ENCODE measurements around the gene SMIM29. TPM values are rescaled to one million over a fixed set of nuclear protein-coding genes. Genes with fewer than 3 reads are reported as not detected.
A peak's percentile ranks its signal among the peaks of the same experiment; 100 is the strongest.

Gene SMIM29
- total RNA-seq, 2 experiments from 2014 or later, result 22.0 to 23.9 TPM

GRCh38 chr6:34206726-34207125, 42.1 kb downstream of the SMIM29 start:
- Mint-ChIP-seq H3K9me3 (no peaks in the 10 kb centered on the region), H3K4me3 (no peak overlapping the region), H3K27ac (no peak overlapping the region), H3K4me1 (ENCODE audit: low read depth) (peaks cover 5% of the 10 kb centered on the region), H3K36me3 (ENCODE audit: low read depth) (no peaks in the 10 kb centered on the region), H3K27me3 (no peaks in the 10 kb centered on the region)
- ATAC-seq (ENCODE audit: poor library complexity) (no peak), DNase-seq (no peak)
- no peaks in the 10 kb centered on the region for H3K36me3 ChIP-seq (ENCODE audit: insufficient read depth, low read length)
- intact Hi-C loops (cut with DNase I, micrococcal nuclease), result no loop called here
- no peak for TF ChIP-seq CTCF (IDR thresholded peaks at IDR 0.05)
- CTCF ChIA-PET, result interaction anchor here (1.5 kb wide), 1 partner anchor 11 kb away, joined by 4 read pairs; no protein-coding TSS in a partner anchor
- H3K27me3 ChIP-seq (ENCODE audit: control insufficient read depth in 1 of 2, insufficient read depth in 2 of 2, low read length in 2 of 2), result no peaks in the 10 kb centered on the region
- no peak overlapping the region for H3K4me3 ChIP-seq (ENCODE audit: low read length)
- peaks cover 10% of the 10 kb centered on the region for H3K4me1 ChIP-seq (ENCODE audit: insufficient read depth, low read length)
- POLR2A ChIA-PET, result interaction anchor here (1.1 to 1.6 kb wide), 2 partner anchors 30 kb away, joined by 3 to 4 read pairs; partner anchors contain the start of gene HMGA1
- H3K27ac ChIP-seq (ENCODE audit: low read depth in 1 of 2, low read length in 2 of 2), result no peak overlapping the region
- no peaks in the 10 kb centered on the region for H3K9me3 ChIP-seq (ENCODE audit: control insufficient read depth in 1 of 2, insufficient read depth in 1 of 2, low read length in 2 of 2)

- H3K27ac ChIP-seq (ENCODE audit: low read depth in 1 of 2, low read length in 2 of 2), result no peak overlapping the region
- no peak overlapping the region for H3K4me3 ChIP-seq (ENCODE audit: low read length)
- H3K4me1 ChIP-seq (ENCODE audit: insufficient read depth, low read length), result peaks cover 10% of the 10 kb centered on the region
- Mint-ChIP-seq H3K36me3 (ENCODE audit: low read depth) (no peaks in the 10 kb centered on the region), H3K4me3 (no peak overlapping the region), H3K27me3 (no peaks in the 10 kb centered on the region), H3K27ac (no peak overlapping the region), H3K9me3 (no peaks in the 10 kb centered on the region), H3K4me1 (ENCODE audit: low read depth) (peaks cover 5% of the 10 kb centered on the region)
- H3K36me3 ChIP-seq (ENCODE audit: insufficient read depth, low read length), result no peaks in the 10 kb centered on the region
- no peaks in the 10 kb centered on the region for H3K27me3 ChIP-seq (ENCODE audit: control insufficient read depth in 1 of 2, insufficient read depth in 2 of 2, low read length in 2 of 2)
- ChIA-PET POLR2A (interaction anchor here (0.9 to 1.6 kb wide), 2 partner anchors 18 to 31 kb away, joined by 3 read pairs; partner anchors contain the start of gene HMGA1), CTCF (interaction anchor here (1.5 kb wide), 1 partner anchor 10 kb away, joined by 4 read pairs; no protein-coding TSS in a partner anchor)
- ATAC-seq (ENCODE audit: poor library complexity) (no peak), DNase-seq (no peak)
- intact Hi-C loops (cut with DNase I, micrococcal nuclease), result no loop called here
- H3K9me3 ChIP-seq (ENCODE audit: control insufficient read depth in 1 of 2, insufficient read depth in 1 of 2, low read length in 2 of 2), result no peaks in the 10 kb centered on the region
- no peak for TF ChIP-seq CTCF (IDR thresholded peaks at IDR 0.05)
These were observed 42.9 kb downstream of the SMIM29 start for GRCh38 chr6:34205916-34206315.

- H3K9me3 ChIP-seq (ENCODE audit: control insufficient read depth in 1 of 2, insufficient read depth in 1 of 2, low read length in 2 of 2), result no peaks in the 10 kb centered on the region
- H3K27ac Mint-ChIP-seq, result no peak overlapping the region
These were observed 43.3 kb downstream of the SMIM29 start for GRCh38 chr6:34205466-34205865.

More at GRCh38 chr6:34205466-34205865, 43.3 kb downstream of the SMIM29 start:
- Mint-ChIP-seq H3K4me1 (ENCODE audit: low read depth) (peaks cover 5% of the 10 kb centered on the region), H3K9me3 (no peaks in the 10 kb centered on the region), H3K36me3 (ENCODE audit: low read depth) (no peaks in the 10 kb centered on the region), H3K27me3 (no peaks in the 10 kb centered on the region), H3K4me3 (no peak overlapping the region)
- Histone ChIP-seq H3K4me1 (ENCODE audit: insufficient read depth, low read length) (peaks cover 10% of the 10 kb centered on the region), H3K27me3 (ENCODE audit: control insufficient read depth in 1 of 2, insufficient read depth in 2 of 2, low read length in 2 of 2) (no peaks in the 10 kb centered on the region), H3K36me3 (ENCODE audit: insufficient read depth, low read length) (no peaks in the 10 kb centered on the region), H3K4me3 (ENCODE audit: low read length) (no peak overlapping the region), H3K27ac (ENCODE audit: low read depth in 1 of 2, low read length in 2 of 2) (no peak overlapping the region)
- ChIA-PET POLR2A (interaction anchor here (0.9 to 1.6 kb wide), 2 partner anchors 18 to 31 kb away, joined by 3 read pairs; partner anchors contain the start of gene HMGA1), CTCF (interaction anchor here (1.2 to 1.5 kb wide), 2 partner anchors 9 kb away, joined by 3 to 4 read pairs; no protein-coding TSS in a partner anchor)
- TF ChIP-seq CTCF (IDR thresholded peaks at IDR 0.05), result no peak
- intact Hi-C loops (cut with DNase I, micrococcal nuclease), result no loop called here
- no peak for ATAC-seq (ENCODE audit: poor library complexity)
- DNase-seq, result peak in 2 of 14 experiments; percentile 31 to 44

All from CD4-positive, alpha-beta T cell (primary cell).